Esophagus squamous epithelium (tissue), 5 donors: Measurements from ENCODE around the gene MBNL1. TPM values are rescaled to one million over a fixed set of nuclear protein-coding genes. Genes with fewer than 3 reads are reported as not detected.
"Not testable (repeated sequence)": the region's sequence is repeated elsewhere in the genome, so short reads cannot be mapped to it uniquely, and the experiment has no call there.

ENCODE experiments used
- DNase-seq: peaks from one replicate; lab custom pipeline; 2025; lab: John Stamatoyannopoulos, UW
- H3K27ac ChIP-seq, 4 donors: fragments of 200-600 bp; sonication (generic); one replicate each; pipeline ENCODE4 v1.5.1; 2016 to 2019; ENCODE audit warnings: mild to moderate bottlenecking in 1 of 4
- H3K27me3 ChIP-seq, 4 donors: fragments of 200-600 bp; sonication (generic); 1 replicate in 3 of 4; 2 replicates in 1 of 4; pipeline versions ENCODE4 v1.5.1 to v1.6.0; 2017 to 2021; ENCODE audit warnings: antibody characterized with exemption in 1 of 4
- H3K36me3 ChIP-seq, 3 donors: fragments of 200-600 bp; sonication (generic); one replicate each; pipeline ENCODE4 v1.5.1; 2016 to 2019
- H3K4me1 ChIP-seq, 3 donors: fragments of 200-600 bp; sonication (generic); one replicate each; pipeline ENCODE4 v1.5.1; 2017 to 2019
- H3K4me3 ChIP-seq, 4 donors: fragments of 200-600 bp; sonication (generic); 1 replicate in 3 of 4; 2 replicates in 1 of 4; pipeline ENCODE4 v1.5.1; 2016 to 2019; ENCODE audit warnings: mild to moderate bottlenecking in 2 of 4, moderate library complexity in 1 of 4
- H3K9me3 ChIP-seq, 3 donors: fragments of 200-600 bp; sonication (generic); one replicate each; pipeline ENCODE4 v1.5.1; 2016 to 2019
- CTCF ChIP-seq, 6 experiments: fragments of 450-650 bp in 4 of 6; fragments of 200-600 bp in 2 of 6; sonication (generic) in 2 of 6; IDR thresholded peaks; one replicate each; pipeline ENCODE4 v1.5.1; 2016 to 2019; ENCODE audit warnings: antibody characterized with exemption in 6 of 6, mild to moderate bottlenecking in 4 of 6, moderate library complexity in 4 of 6
- POLR2A ChIP-seq, 4 donors: fragments of 450-650 bp; IDR thresholded peaks; one replicate each; pipeline ENCODE4 v1.6.1; 2017; ENCODE audit warnings: antibody characterized with exemption in 4 of 4, mild to moderate bottlenecking in 4 of 4, moderate library complexity in 3 of 4
- WGBS, 2 donors: methylation state at CpG; one replicate each; pipeline ENCODE4 v1.1.5; 2018; 5-methylcytosine and 5-hydroxymethylcytosine counted together
- intact Hi-C: fragments of 100-400 bp; cut with DNase I; formaldehyde crosslinking; loops from one replicate; pipeline ENCODE4 v1.15.0; 2022
- total RNA-seq, 4 donors: library from RNA; depleted of rRNA; stranded (reverse); fragments of >200 nt; gene quantifications; one replicate each; pipeline ENCODE4 v1.1.0, GENCODE V29; 2016
- donor health status: DM: yes; HTN: yes; CAD: no.

Gene MBNL1
- total RNA-seq, 4 donors from 2014 or later = 94.0 to 318 (median 161) TPM

- no peak overlapping the region for H3K27ac ChIP-seq
- no peak for DNase-seq
- no peaks in the 10 kb centered on the region for H3K27me3 ChIP-seq
- H3K4me3 ChIP-seq = no peak overlapping the region
- 42 to 69% methylated on average over 1 of the region's 1 CpG for WGBS, 2 donors
- H3K9me3 ChIP-seq = no peaks in the 10 kb centered on the region
- intact Hi-C loops = no loop called here
- H3K4me1 ChIP-seq = peaks cover 0 to 51% (median 20%) of the 10 kb centered on the region in 3 donors
- H3K36me3 ChIP-seq = peaks cover 0 to 24% (median 4%) of the 10 kb centered on the region in 3 donors
- TF ChIP-seq CTCF (IDR thresholded peaks at IDR 0.05) (no peak), POLR2A (IDR thresholded peaks at IDR 0.05) (no peak)
Measured at GRCh38 chr3:152438181-152438580, 169.5 kb downstream of the MBNL1 start.

GRCh38 chr3:152438706-152439105, 170.0 kb downstream of the MBNL1 start:
- Histone ChIP-seq H3K4me1 (peaks cover 0 to 56% (median 21%) of the 10 kb centered on the region in 3 donors), H3K27ac (no peak overlapping the region), H3K27me3 (no peaks in the 10 kb centered on the region), H3K4me3 (no peak overlapping the region), H3K9me3 (no peaks in the 10 kb centered on the region), H3K36me3 (peaks cover 0 to 19% (median 4%) of the 10 kb centered on the region in 3 donors)
- no peak for DNase-seq
- intact Hi-C loops = no loop called here
- WGBS, 2 donors = 71 to 85% methylated on average over 6 of the region's 6 CpGs
- no peak for TF ChIP-seq POLR2A (IDR thresholded peaks at IDR 0.05)
- TF ChIP-seq CTCF (IDR thresholded peaks at IDR 0.05) = no peak

GRCh38 chr3:152440243-152440642, 171.5 kb downstream of the MBNL1 start:
- H3K4me1 ChIP-seq = peaks cover 0 to 71% (median 21%) of the 10 kb centered on the region in 3 donors
- H3K4me3 ChIP-seq, intact Hi-C loops, H3K36me3 ChIP-seq, H3K9me3 ChIP-seq, H3K27ac ChIP-seq, H3K27me3 ChIP-seq, DNase-seq: not testable (repeated sequence)
- WGBS, 2 donors = 93 to 96% methylated on average over 5 of the region's 5 CpGs

- WGBS, 2 donors = 41% methylated on average over 3 of the region's 3 CpGs
- H3K4me1 ChIP-seq = peaks cover 0 to 58% (median 8%) of the 10 kb centered on the region in 3 donors
Measured at GRCh38 chr3:152443212-152444023, 174.7 kb downstream of the MBNL1 start.

GRCh38 chr3:152444029-152444641, 175.4 kb downstream of the MBNL1 start:
- H3K27ac ChIP-seq = peak overlapping the region in 2 of 4 donors; percentile 12 to 15
- peaks cover 0 to 57% (median 8%) of the 10 kb centered on the region in 3 donors for H3K4me1 ChIP-seq
- intact Hi-C loops = no loop called here

More at GRCh38 chr3:152443212-152444023, 174.7 kb downstream of the MBNL1 start:
- DNase-seq = no peak
- Histone ChIP-seq H3K4me3 (peak overlapping the region in 1 of 4 donors; percentile 10), H3K36me3 (peaks cover 0 to 40% (median 0%) of the 10 kb centered on the region in 3 donors), H3K27ac (peak overlapping the region in 2 of 4 donors; percentile 12 to 15), H3K9me3 (no peaks in the 10 kb centered on the region), H3K27me3 (no peaks in the 10 kb centered on the region)
- intact Hi-C loops = no loop called here
- TF ChIP-seq CTCF (IDR thresholded peaks at IDR 0.05) (no peak), POLR2A (IDR thresholded peaks at IDR 0.05) (no peak)

More at GRCh38 chr3:152444029-152444641, 175.4 kb downstream of the MBNL1 start:
- H3K9me3 ChIP-seq = no peaks in the 10 kb centered on the region
- H3K4me3 ChIP-seq = peak overlapping the region in 1 of 4 donors; percentile 10
- H3K36me3 ChIP-seq = peaks cover 0 to 46% (median 0%) of the 10 kb centered on the region in 3 donors
- H3K27me3 ChIP-seq = no peaks in the 10 kb centered on the region
- no peak for DNase-seq
- 25 to 28% methylated on average over 8 of the region's 8 CpGs for WGBS, 2 donors
- TF ChIP-seq CTCF (IDR thresholded peaks at IDR 0.05) (peak; percentile 54 to 89 (median 70)), POLR2A (IDR thresholded peaks at IDR 0.05) (no peak)
